GM21786 (cell line): ENCODE results near the gene EHHADH.

Experiments
- ATAC-seq: cut with Tn5 transposase; IDR thresholded peaks from one replicate; pipeline ENCODE4 v1.9.1; 2021; ENCODE audit not compliant: unreplicated experiment

Gene EHHADH

GRCh38 chr3:185151101-185151963 is 102.5 kb downstream of the EHHADH start:
- ATAC-seq = no peak

DNA sequence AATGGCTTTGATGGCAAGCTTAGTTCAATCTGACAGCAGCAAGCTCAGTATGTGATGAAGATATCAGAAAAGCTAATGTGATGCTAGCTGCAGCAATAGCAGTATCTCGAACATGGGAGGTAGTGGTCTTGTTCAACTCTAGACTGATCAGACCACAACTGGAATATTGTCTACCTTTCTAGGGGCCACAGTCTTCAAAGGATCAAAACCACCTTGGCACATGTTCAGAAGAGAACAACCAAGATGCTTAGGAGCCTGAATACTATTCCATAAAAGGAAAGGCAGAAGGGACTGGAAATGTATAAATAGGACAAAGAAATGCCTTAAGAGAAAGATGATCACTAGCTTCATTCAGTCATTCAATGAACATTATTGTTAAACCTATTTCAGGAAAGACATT is 103.3 kb downstream of the EHHADH start:
- ATAC-seq = no peak

DNA sequence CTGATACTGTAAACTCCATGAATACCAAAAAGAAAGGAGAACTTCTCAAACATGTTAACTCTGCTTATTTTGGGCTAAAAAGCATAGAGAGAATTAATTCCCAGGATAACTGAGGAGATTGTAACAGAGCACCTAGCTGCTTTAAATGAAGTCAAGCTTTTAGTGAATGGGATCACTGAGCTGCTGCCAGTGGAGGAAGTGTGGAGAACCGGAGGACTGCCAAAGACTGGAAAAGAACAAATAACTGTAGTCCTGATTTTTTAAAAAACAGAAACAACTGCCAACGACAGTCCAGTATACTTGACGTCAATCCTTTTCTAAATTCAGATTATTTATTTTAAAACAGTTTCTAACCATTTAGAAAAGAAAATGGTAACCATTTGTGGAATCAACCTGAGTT is 104.3 kb downstream of the EHHADH start:
- no peak for ATAC-seq

- no peak for ATAC-seq
Observed at GRCh38 chr3:185145511-185145910, 108.3 kb downstream of the EHHADH start.

- no peak for ATAC-seq
Observed at GRCh38 chr3:185144784-185145183, 109.1 kb downstream of the EHHADH start.
